Central memory CD8-positive, alpha-beta T cell (primary cell): Measurements from ENCODE around the gene IL19.
"Not testable (repeated sequence)": the region's sequence is repeated elsewhere in the genome, so short reads cannot be mapped to it uniquely, and the experiment has no call there.

Experiments used
- ATAC-seq: fragments of 150-1000 bp; cut with Tn5 transposase; replicated peaks from 2 replicates; pipeline ENCODE4 v1.10.0; 2022; ENCODE audit warnings: mild to moderate bottlenecking, moderate FRiP score, moderate number of reproducible peaks; ENCODE audit not compliant: poor library complexity, severe bottlenecking; ENCODE audit errors: extremely low read depth
- DNase-seq, 2 donors: peaks; one replicate each; pipeline ENCODE4 v3.0.0; 2021; ENCODE audit warnings: low spot score in 2 of 2
- H3K27ac Mint-ChIP-seq: one replicate; pipeline ENCODE4 v1.8.0; 2022; ENCODE audit warnings: low read depth, mild to moderate bottlenecking, moderate library complexity, mixed read lengths
- H3K27me3 Mint-ChIP-seq: one replicate; pipeline ENCODE4 v1.8.0; 2022; ENCODE audit warnings: mixed read lengths
- H3K36me3 Mint-ChIP-seq: one replicate; pipeline ENCODE4 v1.8.0; 2022; ENCODE audit warnings: mild to moderate bottlenecking, moderate library complexity, mixed read lengths; ENCODE audit not compliant: insufficient read depth
- H3K4me1 Mint-ChIP-seq: one replicate; pipeline ENCODE4 v1.8.0; 2022; ENCODE audit warnings: mixed read lengths
- H3K4me3 Mint-ChIP-seq: one replicate; pipeline ENCODE4 v1.8.0; 2022; ENCODE audit warnings: mild to moderate bottlenecking, moderate library complexity, mixed read lengths
- H3K9me3 Mint-ChIP-seq: one replicate; pipeline ENCODE4 v1.8.0; 2022; ENCODE audit warnings: mixed read lengths

Gene IL19

GRCh38 chr1:206853696-206854095 is 83.1 kb downstream of the IL19 start:
- not testable (repeated sequence) for DNase-seq, ATAC-seq, H3K4me1 Mint-ChIP-seq, H3K36me3 Mint-ChIP-seq, H3K9me3 Mint-ChIP-seq, H3K4me3 Mint-ChIP-seq, H3K27ac Mint-ChIP-seq
- H3K27me3 Mint-ChIP-seq = peaks cover 29% of the 10 kb centered on the region

DNA sequence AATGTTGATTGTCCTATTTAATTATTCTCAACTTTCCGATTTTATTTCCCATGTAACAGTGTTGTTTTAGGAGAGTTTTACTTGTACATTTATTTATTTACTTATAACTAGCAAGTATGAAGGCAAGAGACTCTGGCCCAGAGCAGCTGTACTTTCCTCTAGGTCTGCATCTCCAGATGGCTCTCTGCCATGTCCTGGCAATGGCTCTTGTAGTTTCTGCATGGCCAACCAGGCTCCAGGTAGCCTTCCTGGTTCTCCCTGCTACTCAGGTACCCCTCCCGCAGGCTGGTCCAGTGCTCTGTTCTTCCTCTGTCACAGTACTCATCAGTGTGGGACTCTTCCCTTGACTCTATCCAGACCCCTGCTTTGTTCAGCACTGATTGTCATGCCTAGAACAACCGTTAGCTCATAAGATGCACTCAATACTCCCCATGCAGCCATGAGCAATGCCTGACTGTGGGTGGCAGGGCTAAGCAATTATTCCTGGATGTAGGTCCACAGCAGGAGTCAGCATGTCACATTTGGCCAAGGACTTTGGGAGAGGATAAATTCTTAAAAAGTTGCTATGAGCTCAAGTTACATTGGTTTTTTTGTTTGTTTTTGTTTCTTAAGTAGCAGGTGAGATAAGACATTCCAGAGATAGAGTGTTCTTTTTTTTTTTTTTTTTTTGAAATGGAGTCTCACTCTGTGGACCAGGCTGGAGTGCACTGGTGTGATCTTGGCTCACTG is 84.0 kb downstream of the IL19 start:
- Mint-ChIP-seq H3K27ac (no peak overlapping the region), H3K4me3 (no peak overlapping the region), H3K9me3 (no peaks in the 10 kb centered on the region), H3K27me3 (peaks cover 21% of the 10 kb centered on the region), H3K36me3 (no peaks in the 10 kb centered on the region), H3K4me1 (no peaks in the 10 kb centered on the region)
- ATAC-seq = no peak
- no peak for DNase-seq

- Mint-ChIP-seq H3K36me3 (no peaks in the 10 kb centered on the region), H3K9me3 (no peaks in the 10 kb centered on the region), H3K4me1 (no peaks in the 10 kb centered on the region), H3K4me3 (no peak overlapping the region), H3K27me3 (peaks cover 21% of the 10 kb centered on the region), H3K27ac (no peak overlapping the region)
- no peak for ATAC-seq
- DNase-seq = no peak
Observed at GRCh38 chr1:206855859-206856258, 85.3 kb downstream of the IL19 start.

DNA sequence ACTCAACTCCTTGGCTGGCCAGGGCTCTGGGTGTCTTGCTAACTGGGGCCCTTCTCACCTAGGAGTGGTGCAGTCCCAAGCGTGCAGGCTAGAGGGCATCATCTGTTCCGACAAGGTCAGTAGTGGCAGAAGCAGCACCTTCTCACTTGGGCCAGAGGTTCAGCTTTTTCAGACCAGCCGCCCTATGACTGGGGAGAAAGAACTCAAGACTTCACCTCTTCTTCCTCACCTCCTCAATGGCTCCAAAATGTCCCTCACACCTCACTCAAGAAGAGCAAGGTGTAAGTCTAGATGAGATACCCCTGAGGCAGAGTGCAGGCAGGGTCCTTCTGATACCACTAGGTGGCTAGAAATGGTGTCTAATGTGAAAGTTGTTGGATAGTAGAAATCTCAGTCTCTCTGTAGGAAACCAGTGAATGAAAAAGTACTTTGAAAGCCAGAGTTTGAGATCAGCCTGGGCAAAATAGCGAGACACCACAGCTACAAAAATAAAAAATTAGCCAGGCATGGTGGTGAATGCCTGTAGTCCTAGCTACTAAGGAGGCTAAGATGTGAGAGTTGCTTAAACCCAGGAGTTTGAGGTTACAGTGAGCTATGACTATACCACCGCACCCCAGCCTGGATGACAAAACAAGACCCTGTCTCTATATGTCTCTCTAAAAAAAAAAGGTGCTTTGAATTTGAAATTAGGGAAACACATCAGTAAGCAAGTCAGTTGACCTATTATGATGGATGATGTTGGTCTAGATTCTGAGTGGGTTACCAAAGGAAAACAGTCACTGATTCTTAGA is 86.3 kb downstream of the IL19 start:
- no peak overlapping the region for H3K27ac Mint-ChIP-seq
- DNase-seq = no peak
- H3K4me3 Mint-ChIP-seq = no peak overlapping the region
- H3K36me3 Mint-ChIP-seq = no peaks in the 10 kb centered on the region
- peaks cover 22% of the 10 kb centered on the region for H3K27me3 Mint-ChIP-seq
- ATAC-seq = peak; percentile 60
- H3K4me1 Mint-ChIP-seq = no peaks in the 10 kb centered on the region
- no peaks in the 10 kb centered on the region for H3K9me3 Mint-ChIP-seq

DNA sequence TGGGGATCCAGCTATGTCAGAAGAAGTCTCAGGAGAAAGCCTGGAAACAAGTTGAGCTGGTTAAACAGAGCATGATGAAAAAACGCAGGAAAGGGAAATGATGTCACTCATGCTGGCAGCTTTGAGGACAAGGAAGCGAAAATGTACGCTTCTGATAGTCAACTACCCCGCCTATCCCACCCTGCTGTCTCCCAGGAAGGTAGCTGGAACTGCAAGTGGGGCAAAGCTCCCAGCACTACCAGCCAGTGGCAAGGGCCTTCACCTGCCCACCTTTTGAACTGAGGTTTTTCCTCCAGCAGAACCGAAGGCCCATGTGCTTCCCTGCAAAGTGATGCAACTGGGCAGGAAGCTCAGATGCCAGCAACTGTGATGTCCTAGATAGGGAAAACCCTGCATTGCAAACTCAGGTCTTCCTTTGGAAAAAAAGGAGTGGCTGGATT is 88.5 kb downstream of the IL19 start:
- Mint-ChIP-seq H3K4me3 (no peak overlapping the region), H3K27ac (no peak overlapping the region)
- ATAC-seq = no peak

GRCh38 chr1:206860165-206860564 is 89.6 kb downstream of the IL19 start:
- ATAC-seq = no peak
- H3K36me3 Mint-ChIP-seq = no peaks in the 10 kb centered on the region
- no peak overlapping the region for H3K4me3 Mint-ChIP-seq
- H3K27me3 Mint-ChIP-seq = peaks cover 34% of the 10 kb centered on the region
- no peak overlapping the region for H3K27ac Mint-ChIP-seq
- no peaks in the 10 kb centered on the region for H3K9me3 Mint-ChIP-seq
- H3K4me1 Mint-ChIP-seq = no peaks in the 10 kb centered on the region
- DNase-seq = no peak

More for the DNA sequence above, 88.5 kb downstream of the IL19 start:
- Mint-ChIP-seq H3K4me1 (no peaks in the 10 kb centered on the region), H3K9me3 (no peaks in the 10 kb centered on the region), H3K36me3 (no peaks in the 10 kb centered on the region), H3K27me3 (peaks cover 34% of the 10 kb centered on the region)
- no peak for DNase-seq

DNA sequence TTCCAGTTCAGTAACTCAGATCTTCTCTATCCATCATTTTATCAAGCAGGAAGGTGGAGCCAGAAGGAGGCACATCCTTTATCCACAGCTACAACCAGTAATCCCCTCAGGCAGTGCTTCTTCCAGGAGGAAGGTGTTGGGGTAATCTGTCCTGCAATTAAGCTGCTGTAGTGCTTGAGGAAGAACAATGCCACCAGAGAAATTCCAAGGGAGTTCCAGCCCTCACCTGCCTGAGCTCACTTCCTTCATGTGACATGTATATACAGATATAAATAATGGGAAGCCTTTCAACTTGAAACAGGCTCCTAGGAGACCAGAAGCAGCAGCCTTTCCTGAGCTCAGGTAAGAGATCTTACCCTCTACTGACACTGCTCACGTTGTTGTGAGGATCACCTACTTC is 92.7 kb downstream of the IL19 start:
- DNase-seq (no peak), ATAC-seq (no peak)
- Mint-ChIP-seq H3K36me3 (no peaks in the 10 kb centered on the region), H3K27ac (no peak overlapping the region), H3K4me3 (no peak overlapping the region), H3K4me1 (no peaks in the 10 kb centered on the region), H3K9me3 (no peaks in the 10 kb centered on the region), H3K27me3 (peaks cover 34% of the 10 kb centered on the region)

GRCh38 chr1:206864939-206865671 is 94.5 kb downstream of the IL19 start, which contains the start of gene IL20:
IL20 (plus strand) TSS chr1:206865623; CDS start chr1:206865853, 230 bp downstream.
- peak; percentile 82 for ATAC-seq
- H3K36me3 Mint-ChIP-seq = no peaks in the 10 kb centered on the region
- DNase-seq = peak; percentile 75 to 86
- no peaks in the 10 kb centered on the region for H3K9me3 Mint-ChIP-seq
- H3K27ac Mint-ChIP-seq = no peak within 1 kb of the TSS
- no peaks in the 10 kb centered on the region for H3K4me1 Mint-ChIP-seq
- no peak within 1 kb of the TSS for H3K4me3 Mint-ChIP-seq
- peaks cover 37% of the 10 kb centered on the region for H3K27me3 Mint-ChIP-seq

DNA sequence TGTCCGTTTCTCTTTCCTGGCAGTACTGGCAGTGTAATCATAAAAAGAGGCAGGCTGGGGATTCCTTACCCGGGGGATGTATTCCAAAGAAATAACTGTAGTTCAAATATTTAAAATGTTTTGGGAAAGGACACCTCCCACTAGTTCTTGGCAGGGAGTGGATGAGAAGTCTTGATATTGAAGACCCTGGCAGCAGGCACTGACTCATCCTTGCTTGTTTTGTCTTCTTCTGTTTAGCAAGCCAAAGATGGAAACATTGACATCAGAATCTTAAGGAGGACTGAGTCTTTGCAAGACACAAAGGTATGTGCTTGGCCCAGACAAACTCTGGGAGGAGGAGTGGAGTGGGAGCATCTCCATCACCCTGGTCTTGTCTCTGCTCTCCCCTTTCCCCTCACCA is 95.5 kb downstream of the IL19 start:
- no peaks in the 10 kb centered on the region for H3K36me3 Mint-ChIP-seq
- H3K27ac Mint-ChIP-seq = no peak overlapping the region
- H3K27me3 Mint-ChIP-seq = peaks cover 33% of the 10 kb centered on the region
- DNase-seq = no peak
- H3K4me3 Mint-ChIP-seq = no peak overlapping the region
- H3K9me3 Mint-ChIP-seq = no peaks in the 10 kb centered on the region
- ATAC-seq = no peak
- no peaks in the 10 kb centered on the region for H3K4me1 Mint-ChIP-seq

- DNase-seq (no peak), ATAC-seq (no peak)
- H3K9me3 Mint-ChIP-seq = peaks cover 3% of the 10 kb centered on the region
- H3K27ac Mint-ChIP-seq = no peak overlapping the region
- H3K36me3 Mint-ChIP-seq = no peaks in the 10 kb centered on the region
- H3K27me3 Mint-ChIP-seq = peaks cover 26% of the 10 kb centered on the region
- H3K4me1 Mint-ChIP-seq = no peaks in the 10 kb centered on the region
- H3K4me3 Mint-ChIP-seq = no peak overlapping the region
Observed at GRCh38 chr1:206867239-206867638, 96.7 kb downstream of the IL19 start.

- no peak overlapping the region for H3K4me3 Mint-ChIP-seq
- H3K4me1 Mint-ChIP-seq = no peaks in the 10 kb centered on the region
- peaks cover 22% of the 10 kb centered on the region for H3K27me3 Mint-ChIP-seq
- H3K27ac Mint-ChIP-seq = no peak overlapping the region
- ATAC-seq (no peak), DNase-seq (no peak)
- peaks cover 4% of the 10 kb centered on the region for H3K9me3 Mint-ChIP-seq
- H3K36me3 Mint-ChIP-seq = no peaks in the 10 kb centered on the region
Observed at GRCh38 chr1:206867716-206868115, 97.1 kb downstream of the IL19 start.

- no peak for ATAC-seq
Observed at GRCh38 chr1:206868264-206868663, 97.7 kb downstream of the IL19 start.

More at GRCh38 chr1:206868264-206868663, 97.7 kb downstream of the IL19 start:
- Mint-ChIP-seq H3K27ac (no peak overlapping the region), H3K4me3 (no peak overlapping the region), H3K4me1 (no peaks in the 10 kb centered on the region), H3K27me3 (peaks cover 17% of the 10 kb centered on the region), H3K9me3 (peaks cover 4% of the 10 kb centered on the region), H3K36me3 (no peaks in the 10 kb centered on the region)
- no peak for DNase-seq
